H1 (cell line): ENCODE data around the gene ADCK1. TPM values are rescaled to one million over a fixed set of nuclear protein-coding genes. Genes with fewer than 3 reads are reported as not detected.

Experiments
- CTCF ChIA-PET: fragments of 300-600 bp; sonication (Branson Sonifier 250); formaldehyde crosslinking; loops from one replicate; lab custom pipeline; 2021; ENCODE audit not compliant: partially characterized antibody; lab: Charles Lee
- POLR2A ChIA-PET: fragments of 300-600 bp; sonication (Branson Sonifier 250); formaldehyde crosslinking; loops from one replicate; lab custom pipeline; 2021; ENCODE audit warnings: inconsistent platforms; ENCODE audit not compliant: partially characterized antibody; lab: Charles Lee
- DNase-seq, 2 experiments: peaks; one replicate each; pipeline versions ENCODE4 v3.0.0 to v3.0.0-alpha.2; 2010 to 2022; ENCODE audit warnings: low spot score in 2 of 2, low read depth in 1 of 2, mixed read lengths in 1 of 2
- FAIRE-seq: peaks from 2 replicates; lab custom pipeline; 2011; peaks lifted over from hg19 to GRCh38; lab: Jason Lieb, UNC
- H2AFZ ChIP-seq: 2 replicates; pipeline ENCODE4 v1.8.1; 2012; ENCODE audit warnings: low read length, inconsistent platforms
- H2AK5ac ChIP-seq: 2 replicates; pipeline ENCODE4 v1.6.1; 2013; ENCODE audit warnings: low read depth, low read length
- H2BK120ac ChIP-seq: replicated peaks from 2 replicates; pipeline ENCODE3; 2013; ENCODE audit warnings: low read depth, low read length, inconsistent platforms
- H2BK12ac ChIP-seq: 2 replicates; pipeline ENCODE4 v1.6.1; 2013; ENCODE audit warnings: low read depth, low read length
- H2BK15ac ChIP-seq: 2 replicates; pipeline ENCODE4 v1.6.1; 2013; ENCODE audit warnings: low read length
- H2BK20ac ChIP-seq: 2 replicates; pipeline ENCODE4 v1.6.1; 2013; ENCODE audit warnings: low read length
- H2BK5ac ChIP-seq: 2 replicates; pipeline ENCODE4 v1.6.1; 2013; ENCODE audit warnings: low read depth, low read length
- H3K14ac ChIP-seq: 2 replicates; pipeline ENCODE4 v1.6.1; 2013; ENCODE audit warnings: inconsistent platforms; ENCODE audit not compliant: insufficient read length
- H3K18ac ChIP-seq: 2 replicates; pipeline ENCODE4 v1.6.1; 2013; ENCODE audit warnings: low read length; ENCODE audit errors: extremely low read depth
- H3K23ac ChIP-seq: 2 replicates; pipeline ENCODE4 v1.6.1; 2013; ENCODE audit warnings: inconsistent platforms; ENCODE audit not compliant: insufficient read length
- H3K23me2 ChIP-seq: 2 replicates; pipeline ENCODE4 v1.6.1; 2013; ENCODE audit warnings: low read depth, low read length
- H3K27ac ChIP-seq: 2 replicates; pipeline ENCODE4 v1.6.1; 2011; ENCODE audit warnings: low read depth, low read length, inconsistent platforms
- H3K27me3 ChIP-seq, 4 experiments: replicated peaks in 1 of 4; 1 replicate in 1 of 4; 2 replicates in 3 of 4; pipeline versions ENCODE4 v1.6.1 to v1.8.1; 2011 to 2013; ENCODE audit warnings: low read length in 3 of 4, mild to moderate bottlenecking in 3 of 4, inconsistent platforms in 2 of 4, mixed read lengths in 2 of 4, moderate library complexity in 1 of 4; ENCODE audit not compliant: control insufficient read depth in 3 of 4, insufficient read depth in 3 of 4; ENCODE audit errors: extremely low read depth in 1 of 4
- H3K36me3 ChIP-seq, 4 experiments: 2 replicates each; pipeline versions ENCODE4 v1.6.1 to v1.8.1; 2011 to 2013; ENCODE audit warnings: mild to moderate bottlenecking in 4 of 4, low read length in 3 of 4, moderate library complexity in 2 of 4, control low read depth in 1 of 4, inconsistent platforms in 1 of 4; ENCODE audit not compliant: insufficient read depth in 4 of 4, control insufficient read depth in 2 of 4
- H3K4ac ChIP-seq: replicated peaks from 2 replicates; pipeline ENCODE3; 2013; ENCODE audit warnings: low read length, low read depth, mixed read lengths, inconsistent platforms; ENCODE audit not compliant: insufficient read length
- H3K4me1 ChIP-seq, 4 experiments: replicated peaks in 1 of 4; 1 replicate in 1 of 4; 2 replicates in 3 of 4; pipeline versions ENCODE4 v1.6.1 to v1.8.1; 2011 to 2013; ENCODE audit warnings: low read length in 3 of 4, inconsistent platforms in 2 of 4, mixed read lengths in 1 of 4; ENCODE audit not compliant: insufficient read depth in 4 of 4, control insufficient read depth in 3 of 4
- H3K4me2 ChIP-seq, 2 experiments: 2 replicates each; pipeline versions ENCODE4 v1.6.1 to v1.8.1; 2011 to 2013; ENCODE audit warnings: low read depth in 2 of 2, low read length in 2 of 2, control low read depth in 1 of 2, inconsistent platforms in 1 of 2, mild to moderate bottlenecking in 1 of 2; ENCODE audit not compliant: insufficient read depth in 1 of 2
- H3K4me3 ChIP-seq, 4 experiments: fragments of 200-600, 300-600 bp in 1 of 4; sonication (generic), shearing (Covaris generic), sonication (Bioruptor Twin) in 1 of 4; 2 replicates each; pipeline versions ENCODE4 v1.5.1 to v1.8.1; 2011 to 2016; ENCODE audit warnings: low read length in 4 of 4, low read depth in 3 of 4, control low read depth in 2 of 4, inconsistent platforms in 2 of 4, mild to moderate bottlenecking in 2 of 4, mixed read lengths in 1 of 4, moderate library complexity in 1 of 4; ENCODE audit not compliant: insufficient read depth in 2 of 4; ENCODE audit errors: extremely low read depth in 1 of 4
- H3K56ac ChIP-seq: replicated peaks from 2 replicates; pipeline ENCODE3; 2013; ENCODE audit warnings: low read depth, mild to moderate bottlenecking, mixed read lengths, low read length, inconsistent platforms; ENCODE audit not compliant: insufficient read length
- H3K79me1 ChIP-seq: 2 replicates; pipeline ENCODE4 v1.6.1; 2013; ENCODE audit warnings: low read depth, low read length, control low read depth
- H3K79me2 ChIP-seq, 2 experiments: 2 replicates each; pipeline versions ENCODE4 v1.6.1 to v1.8.1; 2012 to 2013; ENCODE audit warnings: low read length in 2 of 2, mild to moderate bottlenecking in 2 of 2, inconsistent platforms in 1 of 2; ENCODE audit not compliant: insufficient read depth in 2 of 2, control insufficient read depth in 1 of 2
- H3K9ac ChIP-seq, 4 experiments: replicated peaks in 1 of 4; 1 replicate in 1 of 4; 2 replicates in 3 of 4; pipeline versions ENCODE4 v1.6.1 to v1.8.1; 2011 to 2013; ENCODE audit warnings: low read depth in 3 of 4, low read length in 3 of 4, control low read depth in 2 of 4, mild to moderate bottlenecking in 2 of 4, moderate library complexity in 2 of 4, inconsistent platforms in 1 of 4; ENCODE audit errors: extremely low read depth in 1 of 4
- H3K9me3 ChIP-seq, 2 experiments: 2 replicates each; pipeline versions ENCODE4 v1.6.1 to v1.8.1; 2012 to 2013; ENCODE audit warnings: mild to moderate bottlenecking in 2 of 2, moderate library complexity in 2 of 2, control low read depth in 1 of 2, inconsistent platforms in 1 of 2, low read depth in 1 of 2, low read length in 1 of 2, mixed read lengths in 1 of 2; ENCODE audit not compliant: insufficient read depth in 2 of 2
- H4K20me1 ChIP-seq, 2 experiments: replicated peaks in 1 of 2; 2 replicates each; pipeline versions ENCODE3 to v1.8.1; 2011 to 2013; ENCODE audit warnings: inconsistent platforms in 2 of 2, low read length in 2 of 2, mild to moderate bottlenecking in 1 of 2; ENCODE audit not compliant: insufficient read depth in 2 of 2, control insufficient read depth in 1 of 2
- H4K5ac ChIP-seq: 2 replicates; pipeline ENCODE4 v1.6.1; 2013; ENCODE audit warnings: low read length, low read depth, mixed read lengths, inconsistent platforms; ENCODE audit not compliant: insufficient read length
- H4K8ac ChIP-seq: 2 replicates; pipeline ENCODE4 v1.8.0; 2013; ENCODE audit warnings: mild to moderate bottlenecking, moderate library complexity, low read length, inconsistent platforms; ENCODE audit not compliant: insufficient read depth; ENCODE audit errors: extremely low read depth
- H4K91ac ChIP-seq: replicated peaks from 2 replicates; pipeline ENCODE3; 2013; ENCODE audit warnings: low read length, mixed read lengths, inconsistent platforms; ENCODE audit not compliant: insufficient read length
- ATF2 ChIP-seq: IDR thresholded peaks from 2 replicates; pipeline ENCODE4 v1.6.1; 2012; ENCODE audit warnings: low read length, inconsistent platforms
- BACH1 ChIP-seq: IDR thresholded peaks from 2 replicates; pipeline ENCODE4 v1.6.1; 2012; ENCODE audit warnings: low read length, improper control_type of control experiment
- RBBP5 ChIP-seq: IDR thresholded peaks from 2 replicates; pipeline ENCODE4 v1.7.1; 2012; ENCODE audit warnings: low read depth, mild to moderate bottlenecking, inconsistent platforms, low read length, moderate library complexity, borderline replicate concordance
- RNF2 ChIP-seq: fragments of 200-900, 300-1000 bp; sonication (generic); IDR thresholded peaks from 2 replicates; pipeline ENCODE4 v1.7.1; 2016; ENCODE audit warnings: borderline replicate concordance, low read depth, mild to moderate bottlenecking, antibody characterized with exemption, low read length; ENCODE audit not compliant: poor library complexity, severe bottlenecking; ENCODE audit errors: missing control alignments
- SIRT6 ChIP-seq: IDR thresholded peaks from one replicate; pipeline ENCODE4 v1.7.1; 2012; ENCODE audit warnings: low read length, inconsistent platforms
- WGBS, 2 experiments: shearing (Covaris generic) in 1 of 2; methylation state at CpG; one replicate each; pipeline versions ENCODE4 v1.1.6 to v1.1.7; 2013 to 2015; ENCODE audit warnings: low lambda C conversion rate in 2 of 2, mixed read lengths in 2 of 2, inconsistent platforms in 1 of 2, low coverage in 1 of 2, missing lambda C conversion rate in 1 of 2; ENCODE audit not compliant: insufficient replicate concordance in 2 of 2, insufficient coverage in 1 of 2, insufficient read length in 1 of 2; ENCODE audit errors: extremely low coverage in 1 of 2, missing lambda C conversion rate in 1 of 2; 5-methylcytosine and 5-hydroxymethylcytosine counted together
- polyA plus RNA-seq, 7 experiments: library from polyadenylated mRNA; depleted of rRNA in 3 of 7; stranded (reverse) in 5 of 7; unstranded in 2 of 7; fragments of >200 nt in 5 of 7; fragments of 200-250 nt in 2 of 7; gene quantifications; 1 replicate in 5 of 7; 2 replicates in 1 of 7; 4 replicates in 1 of 7; pipeline versions ENCODE4 v1.2.1 to v1.2.3, GENCODE V29; 2011 to 2013; ENCODE audit warnings: missing spikeins in 2 of 7, mixed read lengths in 2 of 7
- total RNA-seq: library from RNA; stranded (reverse); fragmentation: NEBNext Ultra II Directional; extraction: Animal tissue kit (Norgen Biotek cat#: 25700); gene quantifications from 2 replicates; pipeline ENCODE4 v1.2.1, GENCODE V29; 2021
- TF ChIP-seq, protein P1 (sequence below), 3 experiments: IDR thresholded peaks; 1 replicate in 2 of 3; 2 replicates in 1 of 3; pipeline versions ENCODE4 v1.5.1 to v1.6.1; 2011; ENCODE audit warnings: low read length in 3 of 3, mild to moderate bottlenecking in 3 of 3, inconsistent platforms in 2 of 3, low read depth in 1 of 3, moderate library complexity in 1 of 3; ENCODE audit not compliant: insufficient read depth in 1 of 3; ENCODE audit errors: control extremely low read depth in 1 of 3
- TF ChIP-seq, protein P2 (sequence below): IDR thresholded peaks from 2 replicates; pipeline ENCODE4 v1.6.1; 2011; ENCODE audit warnings: low read depth, mild to moderate bottlenecking, low read length; ENCODE audit not compliant: insufficient read depth

ADCK1 gene
- total and polyA plus RNA-seq, 2 of the 8 experiments (the other 6 are each of a cell fraction or from before 2014, with no cell fraction given): 11.0 to 16.8 TPM

DNA sequence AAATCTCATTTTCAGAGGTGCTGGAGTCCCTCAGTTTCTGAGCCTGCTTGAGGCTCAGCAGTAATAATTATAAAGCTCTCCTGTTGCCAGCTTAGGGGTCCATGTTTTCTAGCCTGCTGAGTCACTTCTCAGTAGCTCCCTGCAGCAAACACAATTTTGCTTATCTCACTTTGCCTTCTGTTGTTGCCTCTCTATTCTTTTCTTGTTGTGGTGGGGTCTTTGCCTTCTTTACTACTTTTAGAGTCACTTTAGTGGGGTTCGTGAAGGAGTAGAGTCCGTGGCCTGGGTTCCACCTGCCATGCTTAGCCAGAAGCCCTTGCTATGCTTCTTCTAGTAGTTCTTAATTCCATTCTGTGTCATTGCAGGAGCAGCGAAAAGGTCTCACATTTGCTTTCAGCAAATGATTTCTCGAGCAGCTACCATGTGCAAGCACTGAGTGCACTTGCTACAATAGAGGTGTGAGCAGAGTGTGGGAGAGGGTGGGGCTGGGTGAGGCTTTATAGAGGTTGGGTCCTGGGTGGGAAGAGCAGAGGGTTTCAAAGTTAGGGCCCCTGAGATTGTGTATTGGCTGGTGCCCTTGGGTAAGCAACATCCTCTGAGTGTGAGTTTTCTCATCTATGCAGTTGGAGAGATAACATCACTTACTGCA lies 114.3 kb downstream of the ADCK1 start:
- H3K4me1 ChIP-seq: peaks cover 0 to 6% (median 1%) of the 10 kb centered on the region in 4 experiments; a peak in 2 of 7 replicates
- POLR2A ChIA-PET: no interaction called here
- DNase-seq (no peak), FAIRE-seq (no peak)
- H3K27ac ChIP-seq: no peak overlapping the region
- H3K18ac ChIP-seq: no peak overlapping the region
- H3K9me3 ChIP-seq: no peaks in the 10 kb centered on the region
- no peak overlapping the region for H3K56ac ChIP-seq
- H4K8ac ChIP-seq: no peak overlapping the region
- no peak overlapping the region for H2BK120ac ChIP-seq
- no peak overlapping the region for H3K4ac ChIP-seq
- H3K27me3 ChIP-seq: no peaks in the 10 kb centered on the region
- H3K4me3 ChIP-seq: no peak overlapping the region
- H2BK12ac ChIP-seq: no peak overlapping the region
- no peak overlapping the region for H2AFZ ChIP-seq
- no peak overlapping the region for H3K4me2 ChIP-seq
- no peaks in the 10 kb centered on the region for H4K20me1 ChIP-seq
- 93% methylated on average over 4 of the region's 4 CpGs; no CpG with 5 or more reads in 1 of the 2 experiments for WGBS, 2 experiments
- no peak overlapping the region for H3K23ac ChIP-seq
- H2BK5ac ChIP-seq: no peak overlapping the region
- H3K23me2 ChIP-seq: no peaks in the 10 kb centered on the region
- no peak overlapping the region for H3K14ac ChIP-seq
- no peaks in the 10 kb centered on the region for H3K79me2 ChIP-seq
- H3K79me1 ChIP-seq: no peaks in the 10 kb centered on the region
- H3K36me3 ChIP-seq: no peaks in the 10 kb centered on the region
- CTCF ChIA-PET: interaction anchor here (1.0 to 1.5 kb wide), 4 partner anchors 12 to 67 kb away, joined by 3 to 7 read pairs (median 3); no protein-coding TSS in a partner anchor
- no peak overlapping the region for H2BK15ac ChIP-seq
- H2BK20ac ChIP-seq: no peak overlapping the region
- no peak overlapping the region for H4K5ac ChIP-seq
- H2AK5ac ChIP-seq: no peak overlapping the region
- H4K91ac ChIP-seq: no peak overlapping the region
- H3K9ac ChIP-seq: no peak overlapping the region
- TF ChIP-seq, protein P1, sequence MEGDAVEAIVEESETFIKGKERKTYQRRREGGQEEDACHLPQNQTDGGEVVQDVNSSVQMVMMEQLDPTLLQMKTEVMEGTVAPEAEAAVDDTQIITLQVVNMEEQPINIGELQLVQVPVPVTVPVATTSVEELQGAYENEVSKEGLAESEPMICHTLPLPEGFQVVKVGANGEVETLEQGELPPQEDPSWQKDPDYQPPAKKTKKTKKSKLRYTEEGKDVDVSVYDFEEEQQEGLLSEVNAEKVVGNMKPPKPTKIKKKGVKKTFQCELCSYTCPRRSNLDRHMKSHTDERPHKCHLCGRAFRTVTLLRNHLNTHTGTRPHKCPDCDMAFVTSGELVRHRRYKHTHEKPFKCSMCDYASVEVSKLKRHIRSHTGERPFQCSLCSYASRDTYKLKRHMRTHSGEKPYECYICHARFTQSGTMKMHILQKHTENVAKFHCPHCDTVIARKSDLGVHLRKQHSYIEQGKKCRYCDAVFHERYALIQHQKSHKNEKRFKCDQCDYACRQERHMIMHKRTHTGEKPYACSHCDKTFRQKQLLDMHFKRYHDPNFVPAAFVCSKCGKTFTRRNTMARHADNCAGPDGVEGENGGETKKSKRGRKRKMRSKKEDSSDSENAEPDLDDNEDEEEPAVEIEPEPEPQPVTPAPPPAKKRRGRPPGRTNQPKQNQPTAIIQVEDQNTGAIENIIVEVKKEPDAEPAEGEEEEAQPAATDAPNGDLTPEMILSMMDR (IDR thresholded peaks at IDR 0.05; ENCODE audit: control extremely low read depth in 1 of 3, insufficient read depth in 1 of 3, low read depth in 1 of 3, low read length in 3 of 3): no peak
- no peak for TF ChIP-seq ATF2
- TF ChIP-seq, protein P2, sequence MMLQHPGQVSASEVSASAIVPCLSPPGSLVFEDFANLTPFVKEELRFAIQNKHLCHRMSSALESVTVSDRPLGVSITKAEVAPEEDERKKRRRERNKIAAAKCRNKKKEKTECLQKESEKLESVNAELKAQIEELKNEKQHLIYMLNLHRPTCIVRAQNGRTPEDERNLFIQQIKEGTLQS: no peak
- TF ChIP-seq BACH1: no peak
- TF ChIP-seq RBBP5: no peak
- no peak for TF ChIP-seq SIRT6
- no peak for TF ChIP-seq RNF2
